Small intestine (tissue), 7 donors: ENCODE results near the gene CYP46A1. TPM values are rescaled to one million over a fixed set of nuclear protein-coding genes. Genes with fewer than 3 reads are reported as not detected.

Experiments
- DNase-seq, 2 donors: peaks; one replicate each; pipeline versions ENCODE4 v3.0.0 to v3.0.0-alpha.2; 2013
- FAIRE-seq: peaks from 2 replicates; lab custom pipeline; 2012; peaks lifted over from hg19 to GRCh38; lab: Jason Lieb, UNC
- H3K27ac ChIP-seq, 3 donors: one replicate each; pipeline ENCODE4 v1.5.1; 2013; ENCODE audit warnings: low read length in 2 of 3, mild to moderate bottlenecking in 2 of 3, control low read depth in 1 of 3, inconsistent platforms in 1 of 3, low read depth in 1 of 3, moderate library complexity in 1 of 3
- H3K27me3 ChIP-seq, 3 donors: one replicate each; pipeline ENCODE4 v1.6.1; 2013; ENCODE audit warnings: low read length in 3 of 3, inconsistent platforms in 1 of 3; ENCODE audit not compliant: control insufficient read depth in 3 of 3, insufficient read depth in 3 of 3
- H3K36me3 ChIP-seq, 3 donors: one replicate each; pipeline ENCODE4 v1.6.1; 2013; ENCODE audit warnings: low read length in 3 of 3, inconsistent platforms in 1 of 3, low read depth in 1 of 3, mild to moderate bottlenecking in 1 of 3, moderate library complexity in 1 of 3; ENCODE audit not compliant: control insufficient read depth in 3 of 3, insufficient read depth in 2 of 3
- H3K4me1 ChIP-seq, 3 donors: one replicate each; pipeline ENCODE4 v1.6.1; 2013; ENCODE audit warnings: low read length in 2 of 3, inconsistent platforms in 1 of 3, low read depth in 1 of 3, mild to moderate bottlenecking in 1 of 3, moderate library complexity in 1 of 3; ENCODE audit not compliant: control insufficient read depth in 3 of 3, insufficient read depth in 2 of 3
- H3K4me3 ChIP-seq, 3 donors: one replicate each; pipeline ENCODE4 v1.5.1; 2013; ENCODE audit warnings: low read length in 3 of 3, control low read depth in 1 of 3, inconsistent platforms in 1 of 3, low read depth in 1 of 3, mild to moderate bottlenecking in 1 of 3, moderate library complexity in 1 of 3
- H3K9me3 ChIP-seq, 2 donors: one replicate each; pipeline ENCODE4 v1.6.1; 2013; ENCODE audit warnings: low read depth in 1 of 2, low read length in 1 of 2; ENCODE audit not compliant: control insufficient read depth in 2 of 2, insufficient read depth in 1 of 2
- WGBS, 3 donors: extraction: QIAGEN DNeasy Blood & Tissue Kit; methylation state at CpG; one replicate each; pipeline ENCODE4 v1.1.7; 2013; 5-methylcytosine and 5-hydroxymethylcytosine counted together
- polyA plus RNA-seq, 4 donors: library from polyadenylated mRNA; stranded (reverse) in 3 of 4; unstranded in 1 of 4; fragments of 200-250 nt in 3 of 4; fragments of 120-200 nt in 1 of 4; gene quantifications; one replicate each; pipeline versions ENCODE4 v1.2.1 to v1.2.3, GENCODE V29; 2013
- donor health status: healthy with polysubstance abuse.
- donor health status: control.
- donor health status: control.
- donor health status: Bipolar disorder and iron deficiency.
- donor health status: healthy.

Gene CYP46A1
- polyA plus RNA-seq, 4 donors, result 0.64 to 0.96 TPM; not detected in 2

DNA sequence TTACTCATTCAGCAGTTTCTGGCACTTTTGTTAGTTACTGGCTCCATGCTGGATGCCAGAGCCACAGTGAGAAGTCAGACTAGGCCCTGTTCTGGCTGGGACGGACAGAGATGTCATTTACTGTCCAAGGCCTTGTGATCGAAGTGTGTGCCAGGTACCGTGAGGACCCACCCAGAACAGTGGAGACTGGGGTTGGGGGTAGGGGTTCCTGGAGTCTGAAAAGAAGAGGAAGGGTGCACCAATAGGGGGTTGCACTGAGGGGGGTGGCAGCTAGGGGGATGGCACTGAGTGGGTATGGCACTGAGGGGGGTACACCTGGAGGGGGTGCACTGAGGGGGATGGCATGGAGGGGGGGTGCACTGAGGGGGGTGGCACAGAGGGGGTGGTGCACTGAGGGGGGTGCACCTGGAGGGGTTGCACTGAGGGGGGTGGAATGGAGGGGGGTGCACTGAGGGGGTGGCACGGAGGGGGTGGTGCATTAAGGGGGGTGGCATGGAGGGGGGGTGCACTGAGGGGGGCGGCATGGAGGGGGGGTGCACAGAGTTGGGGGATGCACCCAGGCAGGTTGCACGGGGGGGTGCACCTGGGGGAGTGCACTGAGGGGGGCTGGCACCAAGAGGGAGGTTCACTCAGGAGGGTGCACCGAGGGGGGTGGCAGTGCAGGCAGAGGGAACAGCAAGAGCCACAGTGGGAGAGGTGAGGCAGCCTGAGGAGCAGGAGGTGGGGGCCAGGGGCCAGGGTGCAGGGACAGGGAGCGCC, 10.6 kb upstream of the CYP46A1 start:
- Histone ChIP-seq H3K4me1 (peaks cover 0 to 11% (median 5%) of the 10 kb centered on the region in 3 donors), H3K9me3 (peaks cover 0 to 15% of the 10 kb centered on the region in 2 donors), H3K36me3 (no peaks in the 10 kb centered on the region), H3K27me3 (peaks cover 0 to 25% (median 4%) of the 10 kb centered on the region in 3 donors), H3K27ac (no peak overlapping the region), H3K4me3 (no peak overlapping the region)
- no peak for DNase-seq
- 77 to 84% (median 79%) methylated on average over 7 to 8 of the region's 8 CpGs for WGBS, 3 donors
- no peak for FAIRE-seq

DNA sequence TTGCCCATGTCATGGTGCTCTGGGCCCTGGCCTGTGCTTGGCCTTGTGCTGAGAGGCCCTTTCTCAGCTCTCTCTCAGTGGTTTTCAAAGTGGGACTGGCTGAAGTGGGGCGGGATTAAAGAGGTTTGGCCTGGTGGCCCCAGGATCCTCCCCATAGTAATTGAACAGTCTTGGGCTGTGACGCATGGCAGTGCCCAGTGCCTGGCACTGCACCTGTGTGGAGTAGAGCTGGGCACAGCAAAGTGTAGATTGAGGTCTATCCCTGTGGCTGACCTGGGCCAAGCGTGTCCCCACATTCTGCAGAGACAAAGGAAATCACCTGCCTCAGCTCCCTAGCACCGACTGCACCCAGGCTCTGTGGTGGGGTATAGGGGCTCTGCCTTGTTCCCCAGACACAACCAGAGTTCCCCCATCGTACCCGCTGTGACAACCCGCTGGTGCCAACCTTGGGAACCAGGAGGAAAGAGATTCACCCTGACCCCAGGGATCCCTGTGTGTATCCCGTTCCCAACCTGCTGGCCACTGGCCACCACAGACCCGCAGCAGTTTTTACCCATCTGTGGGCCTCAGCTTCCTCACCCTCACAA, 9.9 kb upstream of the CYP46A1 start:
- no peak for DNase-seq

DNA sequence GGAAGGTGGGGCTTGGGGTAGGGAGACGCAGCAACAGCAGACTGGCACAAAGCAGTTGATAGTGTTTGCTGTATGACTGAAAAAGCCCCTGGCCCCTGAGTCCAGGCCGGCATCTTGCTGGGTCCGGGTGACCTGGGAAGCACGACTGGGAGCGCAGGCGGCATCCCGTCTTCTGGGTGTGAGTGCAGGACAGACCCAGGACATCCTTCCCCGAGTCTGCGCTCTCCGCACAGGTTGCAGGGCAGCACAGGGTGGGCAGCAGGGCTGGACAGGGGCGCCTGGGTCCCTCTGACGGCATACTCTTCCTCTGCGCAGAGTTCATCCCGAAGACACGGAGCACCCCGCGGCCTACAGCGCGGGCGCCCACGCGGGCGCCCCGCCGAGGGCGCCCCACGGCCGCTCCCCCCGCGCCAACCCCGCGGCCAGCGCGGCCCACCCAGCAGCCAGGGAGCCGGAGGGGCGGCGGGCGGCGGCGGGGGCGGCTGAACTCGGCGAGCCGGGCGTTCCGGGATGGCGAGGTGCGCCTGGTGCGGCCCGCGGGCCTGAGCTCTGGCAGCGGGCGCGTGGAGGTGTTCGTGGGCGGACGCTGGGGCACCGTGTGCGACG, 9.2 kb upstream of the CYP46A1 start:
- Histone ChIP-seq H3K27me3 (peaks cover 0 to 32% (median 4%) of the 10 kb centered on the region in 3 donors), H3K4me3 (no peak overlapping the region), H3K36me3 (no peaks in the 10 kb centered on the region), H3K4me1 (peaks cover 0 to 11% (median 5%) of the 10 kb centered on the region in 3 donors), H3K9me3 (peaks cover 0 to 20% of the 10 kb centered on the region in 2 donors), H3K27ac (no peak overlapping the region)
- DNase-seq, result no peak
- WGBS, 3 donors, result 61 to 75% (median 68%) methylated on average over 27 to 60 of the region's 60 CpGs
- no peak for FAIRE-seq

More for the DNA sequence above, 9.9 kb upstream of the CYP46A1 start:
- H3K27me3 ChIP-seq, result peaks cover 0 to 28% (median 4%) of the 10 kb centered on the region in 3 donors
- no peak overlapping the region for H3K27ac ChIP-seq
- no peak overlapping the region for H3K4me3 ChIP-seq
- H3K36me3 ChIP-seq, result no peaks in the 10 kb centered on the region
- H3K9me3 ChIP-seq, result peaks cover 0 to 20% of the 10 kb centered on the region in 2 donors
- 92 to 93% (median 92%) methylated on average over 9 of the region's 9 CpGs for WGBS, 3 donors
- no peak for FAIRE-seq
- peaks cover 0 to 11% (median 5%) of the 10 kb centered on the region in 3 donors for H3K4me1 ChIP-seq

DNA sequence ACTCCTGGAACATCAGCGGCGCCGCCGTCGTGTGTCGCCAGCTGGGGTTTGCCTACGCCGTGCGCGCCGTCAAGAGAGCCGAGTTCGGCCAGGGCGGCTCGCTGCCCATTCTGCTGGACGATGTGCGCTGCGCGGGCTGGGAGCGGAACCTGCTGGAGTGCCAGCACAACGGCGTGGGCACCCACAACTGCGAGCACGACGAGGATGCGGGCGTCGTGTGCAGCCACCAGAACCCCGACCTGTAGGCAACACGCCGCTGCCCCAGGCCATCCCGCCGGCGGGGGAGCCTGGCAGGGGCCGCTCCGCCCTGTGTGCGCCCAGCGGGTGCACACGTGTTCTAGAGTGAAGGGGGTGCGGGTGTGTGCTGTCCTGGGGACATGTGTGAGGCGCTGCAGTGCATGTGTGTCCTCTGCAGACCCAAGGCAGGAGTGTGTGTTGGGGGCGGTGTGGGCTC, 8.7 kb upstream of the CYP46A1 start:
- H3K36me3 ChIP-seq, result no peaks in the 10 kb centered on the region
- 61 to 63% (median 61%) methylated on average over 40 to 42 of the region's 42 CpGs for WGBS, 3 donors
- peaks cover 0 to 35% (median 4%) of the 10 kb centered on the region in 3 donors for H3K27me3 ChIP-seq
- no peak overlapping the region for H3K27ac ChIP-seq
- H3K4me1 ChIP-seq, result peaks cover 0 to 11% (median 5%) of the 10 kb centered on the region in 3 donors
- DNase-seq, result no peak
- H3K9me3 ChIP-seq, result peaks cover 0 to 20% of the 10 kb centered on the region in 2 donors
- H3K4me3 ChIP-seq, result no peak overlapping the region
- no peak for FAIRE-seq

DNA sequence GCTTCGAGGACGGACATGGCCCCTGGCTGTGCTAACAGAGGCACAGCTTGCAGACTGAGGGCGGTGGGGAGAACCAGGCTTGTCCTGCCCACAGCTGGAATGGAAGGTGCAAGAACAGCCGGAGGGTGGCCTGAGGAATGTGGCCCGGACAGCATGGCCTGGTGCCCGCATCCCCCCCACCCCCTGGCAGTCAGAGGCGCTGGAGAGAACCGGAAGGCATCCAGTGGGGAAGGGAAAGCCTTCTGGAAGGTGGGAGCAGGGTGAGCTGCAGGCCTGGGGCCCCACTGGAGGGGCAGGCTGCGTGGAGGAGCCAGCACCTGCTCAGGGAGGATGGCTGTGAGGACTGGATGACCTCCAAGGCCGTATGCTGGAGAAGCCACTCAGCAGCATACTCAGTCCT, 8.1 kb upstream of the CYP46A1 start:
- 54 to 64% (median 64%) methylated on average over 9 to 10 of the region's 10 CpGs for WGBS, 3 donors
- Histone ChIP-seq H3K4me3 (no peak overlapping the region), H3K9me3 (peaks cover 0 to 20% of the 10 kb centered on the region in 2 donors), H3K4me1 (peaks cover 0 to 11% (median 5%) of the 10 kb centered on the region in 3 donors), H3K36me3 (no peaks in the 10 kb centered on the region), H3K27ac (no peak overlapping the region), H3K27me3 (peaks cover 0 to 35% (median 4%) of the 10 kb centered on the region in 3 donors)
- FAIRE-seq (no peak), DNase-seq (no peak)

DNA sequence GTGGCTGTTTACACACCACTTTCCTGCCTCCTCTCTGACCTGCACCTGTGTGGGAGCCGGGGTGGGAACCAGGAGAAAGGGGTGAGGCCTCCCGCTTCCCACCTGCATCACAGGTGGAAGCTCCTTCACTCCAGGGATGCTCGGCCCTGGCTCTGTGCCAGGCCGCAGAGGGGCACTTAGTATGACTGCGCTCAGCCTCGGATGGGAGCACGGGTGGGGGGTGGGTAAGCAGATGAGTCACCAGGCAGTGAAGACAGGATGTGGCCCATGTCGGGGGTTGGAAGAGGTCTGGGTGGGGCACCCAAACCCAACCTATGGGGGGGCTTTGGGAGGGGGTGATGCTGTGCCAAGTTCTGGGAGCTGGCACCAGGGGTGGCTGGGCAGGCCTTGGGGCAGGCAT, 7.4 kb upstream of the CYP46A1 start:
- peaks cover 0 to 20% of the 10 kb centered on the region in 2 donors for H3K9me3 ChIP-seq
- FAIRE-seq (no peak), DNase-seq (no peak)
- H3K27ac ChIP-seq, result no peak overlapping the region
- peaks cover 0 to 35% (median 4%) of the 10 kb centered on the region in 3 donors for H3K27me3 ChIP-seq
- 56 to 71% (median 64%) methylated on average over 8 of the region's 8 CpGs for WGBS, 3 donors
- H3K36me3 ChIP-seq, result no peaks in the 10 kb centered on the region
- H3K4me1 ChIP-seq, result peaks cover 0 to 7% (median 0%) of the 10 kb centered on the region in 3 donors
- no peak overlapping the region for H3K4me3 ChIP-seq

DNA sequence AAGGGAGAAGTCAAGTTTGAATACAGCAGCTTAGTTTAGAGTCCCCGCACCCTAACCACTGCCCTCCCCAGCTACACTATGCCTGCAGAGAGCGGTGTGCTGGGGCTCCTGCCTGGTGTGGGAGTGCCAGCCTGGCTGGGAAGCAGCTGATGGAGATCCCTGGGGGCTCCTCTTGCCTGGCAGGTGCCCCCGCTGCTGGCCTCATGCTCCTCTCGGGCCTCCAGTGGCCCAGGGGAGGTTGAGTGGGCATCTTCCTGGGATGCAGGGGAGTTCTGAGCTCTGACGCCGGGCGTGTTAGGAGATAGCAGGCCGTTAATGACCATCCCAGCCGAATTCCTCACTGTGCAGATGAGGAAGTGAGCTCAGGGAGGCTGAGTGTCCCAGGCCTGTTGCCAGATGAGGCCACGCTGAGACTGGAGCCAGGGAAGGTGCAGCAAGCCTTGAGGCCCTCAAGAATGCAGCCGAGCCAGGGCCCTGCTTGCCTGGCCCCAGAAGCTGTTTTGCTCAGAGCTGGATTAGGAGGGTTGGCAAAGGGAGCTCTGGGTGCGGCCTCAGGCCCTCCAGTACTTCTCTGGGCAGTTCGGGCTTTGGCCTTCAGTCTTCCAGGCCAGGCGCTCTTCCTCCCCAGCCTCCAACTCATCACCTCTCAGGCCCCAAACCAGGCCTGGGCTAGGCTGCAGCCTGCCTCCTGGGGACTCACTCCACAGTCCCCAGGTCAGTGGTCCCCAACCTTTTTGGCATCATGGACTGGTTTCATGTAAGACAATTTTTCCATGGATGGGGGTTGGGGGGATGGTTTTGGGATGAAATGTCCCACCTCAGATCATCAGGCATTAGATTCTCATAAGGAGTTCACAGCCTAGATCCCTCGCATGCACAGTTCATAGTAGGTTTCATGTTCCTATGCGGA, 6.6 kb upstream of the CYP46A1 start:
- H3K4me3 ChIP-seq, result no peak overlapping the region
- FAIRE-seq (no peak), DNase-seq (no peak)
- no peaks in the 10 kb centered on the region for H3K36me3 ChIP-seq
- peaks cover 0 to 20% of the 10 kb centered on the region in 2 donors for H3K9me3 ChIP-seq
- no peaks in the 10 kb centered on the region for H3K4me1 ChIP-seq
- 67 to 87% (median 77%) methylated on average over 16 of the region's 16 CpGs for WGBS, 3 donors
- no peak overlapping the region for H3K27ac ChIP-seq
- peaks cover 0 to 35% (median 4%) of the 10 kb centered on the region in 3 donors for H3K27me3 ChIP-seq
